LNCAP (cell line): ENCODE measurements around the gene LRP1B.

Experiments
- CTCF ChIP-seq: fragments of 450-650 bp; IDR thresholded peaks from 2 replicates; pipeline ENCODE4 v1.5.1; 2017; ENCODE audit warnings: mild to moderate bottlenecking

Gene LRP1B

GRCh38 chr2:141341444-141341843 lies 789.4 kb downstream of the LRP1B start:
- no peak for TF ChIP-seq CTCF

GRCh38 chr2:141331127-141331526 lies 799.7 kb downstream of the LRP1B start:
- no peak for TF ChIP-seq CTCF

- TF ChIP-seq CTCF, result no peak
These were observed 800.9 kb downstream of the LRP1B start for GRCh38 chr2:141329964-141330363.

- TF ChIP-seq CTCF, result no peak
These were observed 807.2 kb downstream of the LRP1B start for GRCh38 chr2:141323571-141323970.

- TF ChIP-seq CTCF, result no peak
These were observed 812.8 kb downstream of the LRP1B start for GRCh38 chr2:141317986-141318385.

- TF ChIP-seq CTCF, result no peak
These were observed 814.2 kb downstream of the LRP1B start for GRCh38 chr2:141316606-141317005.

- TF ChIP-seq CTCF, result no peak
These were observed 814.7 kb downstream of the LRP1B start for GRCh38 chr2:141316103-141316502.

- TF ChIP-seq CTCF, result no peak
These were observed 816.8 kb downstream of the LRP1B start for GRCh38 chr2:141313972-141314371.
